Endothelial cell of umbilical vein (primary cell): ENCODE measurements around the gene NAP1L4. TPM values are rescaled to one million over a fixed set of nuclear protein-coding genes. Genes with fewer than 3 reads are reported as not detected.

Source experiments
- BruUV-seq: library from RNA; stranded (reverse); fragments of 400-500 nt; replicated peaks from 2 replicates; lab custom pipeline; 2021; lab: Mats Ljungman, UMichigan
- CTCF ChIA-PET: fragments of 300-600, 350-600 bp; sonication (Branson Sonifier 250); formaldehyde crosslinking; loops from one replicate; lab custom pipeline; 2021; ENCODE audit warnings: antibody characterized with exemption, inconsistent platforms; lab: Charles Lee
- POLR2A ChIA-PET: fragments of 300-600, 350-600 bp; sonication (Branson Sonifier 250); formaldehyde crosslinking; loops from one replicate; lab custom pipeline; 2021; ENCODE audit warnings: antibody characterized with exemption, inconsistent platforms; lab: Charles Lee
- DNase-seq: peaks from one replicate; pipeline ENCODE4 v3.0.0-alpha.2; 2011; ENCODE audit warnings: low read depth, low spot score
- FAIRE-seq: peaks from 2 replicates; lab custom pipeline; 2011; peaks lifted over from hg19 to GRCh38; lab: Jason Lieb, UNC
- H2AFZ ChIP-seq: 2 replicates; pipeline ENCODE4 v1.6.0; 2012; ENCODE audit warnings: low read depth, low read length, control low read depth, inconsistent platforms
- H3K27ac ChIP-seq: 2 replicates; pipeline ENCODE4 v1.5.1; 2011; ENCODE audit warnings: low read depth, mild to moderate bottlenecking, control low read depth, low read length, moderate library complexity; ENCODE audit not compliant: insufficient read depth
- H3K27me3 ChIP-seq, 2 experiments: 2 replicates each; pipeline versions ENCODE4 v1.6.0 to v1.6.1; 2011; ENCODE audit warnings: low read length in 2 of 2, mixed read lengths in 1 of 2; ENCODE audit not compliant: control insufficient read depth in 2 of 2, insufficient read depth in 2 of 2
- H3K36me3 ChIP-seq, 2 experiments: 2 replicates in 1 of 2; 3 replicates in 1 of 2; pipeline ENCODE4 v1.5.1; 2011; ENCODE audit warnings: low read length in 2 of 2, mild to moderate bottlenecking in 1 of 2, moderate library complexity in 1 of 2; ENCODE audit not compliant: control insufficient read depth in 2 of 2, insufficient read depth in 2 of 2; ENCODE audit errors: extremely low read depth in 1 of 2
- H3K4me1 ChIP-seq: 3 replicates; pipeline ENCODE4 v1.5.1; 2011; ENCODE audit warnings: mild to moderate bottlenecking, low read length; ENCODE audit not compliant: control insufficient read depth, insufficient read depth; ENCODE audit errors: extremely low read depth
- H3K4me2 ChIP-seq: 2 replicates; pipeline ENCODE4 v1.6.1; 2011; ENCODE audit warnings: low read length, control low read depth, mixed read lengths; ENCODE audit not compliant: insufficient read depth
- H3K4me3 ChIP-seq, 3 experiments: fragments of 200-600 bp in 1 of 3; sonication (generic), shearing (Covaris generic) in 1 of 3; replicated peaks in 1 of 3; 2 replicates each; pipeline ENCODE4 v1.5.1; 2011 to 2016; ENCODE audit warnings: control low read depth in 3 of 3, low read length in 3 of 3, mild to moderate bottlenecking in 2 of 3, inconsistent platforms in 1 of 3, low read depth in 1 of 3, moderate library complexity in 1 of 3; ENCODE audit not compliant: insufficient read depth in 1 of 3
- H3K79me2 ChIP-seq: 2 replicates; pipeline ENCODE4 v1.6.0; 2012; ENCODE audit warnings: low read length, inconsistent platforms; ENCODE audit not compliant: control insufficient read depth, insufficient read depth
- H3K9ac ChIP-seq: replicated peaks from 2 replicates; pipeline ENCODE3; 2011; ENCODE audit warnings: low read length, control low read depth; ENCODE audit not compliant: insufficient read depth; ENCODE audit errors: extremely low read depth
- H3K9me1 ChIP-seq: replicated peaks from 3 replicates; pipeline ENCODE4 v1.6.0; 2011; ENCODE audit warnings: mild to moderate bottlenecking, low read length; ENCODE audit not compliant: control insufficient read depth, insufficient read depth; ENCODE audit errors: extremely low read depth
- H3K9me3 ChIP-seq: replicated peaks from 2 replicates; pipeline ENCODE4 v1.5.1; 2012; ENCODE audit warnings: low read length, inconsistent platforms; ENCODE audit not compliant: control insufficient read depth, insufficient read depth
- H4K20me1 ChIP-seq: replicated peaks from 2 replicates; pipeline ENCODE3; 2011; ENCODE audit warnings: mild to moderate bottlenecking, low read length; ENCODE audit not compliant: control insufficient read depth, insufficient read depth; ENCODE audit errors: extremely low read depth
- CTCF ChIP-seq, 2 donors: IDR thresholded peaks; 1 replicate in 1 of 2; 2 replicates in 1 of 2; pipeline ENCODE4 v1.5.1; 2011; ENCODE audit warnings: low read length in 2 of 2, mild to moderate bottlenecking in 2 of 2, moderate library complexity in 2 of 2, control low read depth in 1 of 2, inconsistent platforms in 1 of 2, low read depth in 1 of 2; ENCODE audit not compliant: insufficient read depth in 1 of 2; ENCODE audit errors: extremely low read depth in 1 of 2
- EZH2 ChIP-seq: IDR thresholded peaks from 2 replicates; pipeline ENCODE4 v1.6.1; 2012; ENCODE audit warnings: borderline replicate concordance, low read depth, mild to moderate bottlenecking, moderate library complexity, low read length, inconsistent platforms; ENCODE audit not compliant: severe bottlenecking
- FOS ChIP-seq: IDR thresholded peaks from 2 replicates; pipeline ENCODE4 v1.6.1; 2011; ENCODE audit warnings: mild to moderate bottlenecking, low read length, moderate library complexity, borderline replicate concordance; ENCODE audit not compliant: insufficient read depth
- GATA2 ChIP-seq: IDR thresholded peaks from 2 replicates; pipeline ENCODE4 v1.7.0; 2011; ENCODE audit warnings: low read depth, mild to moderate bottlenecking, moderate library complexity, mixed read lengths, low read length; ENCODE audit not compliant: insufficient read length, insufficient read depth
- JUN ChIP-seq: IDR thresholded peaks from 2 replicates; pipeline ENCODE4 v1.6.1; 2011; ENCODE audit warnings: borderline replicate concordance, low read depth; ENCODE audit not compliant: insufficient read length, insufficient read depth
- MYC ChIP-seq: IDR thresholded peaks from one replicate; pipeline ENCODE4 v1.6.1; 2011; ENCODE audit warnings: mild to moderate bottlenecking, low read depth, low read length
- POLR2A ChIP-seq: IDR thresholded peaks from 2 replicates; pipeline ENCODE4 v1.6.1; 2012; ENCODE audit warnings: low read depth, mild to moderate bottlenecking, control low read depth, low read length
- POLR2AphosphoS5 ChIP-seq: IDR thresholded peaks from 2 replicates; pipeline ENCODE4 v1.6.1; 2012; ENCODE audit warnings: low read depth, mild to moderate bottlenecking, control low read depth, low read length, moderate library complexity; ENCODE audit not compliant: insufficient read depth
- dilution Hi-C: fragments of 300-500 bp; cut with MboI; formaldehyde crosslinking; loops from one replicate; pipeline ENCODE4 v1.15.0; 2019; ENCODE audit warnings: low sequenced_read_pairs; ENCODE audit not compliant: extremely low pct_ligation_motif_present
- intact Hi-C: fragments of 100-400 bp; cut with micrococcal nuclease; formaldehyde crosslinking; loops from one replicate; pipeline ENCODE4 v1.10.0; 2022
- polyA plus RNA-seq, 4 experiments: library from polyadenylated mRNA; depleted of rRNA in 3 of 4; stranded (reverse) in 3 of 4; unstranded in 1 of 4; fragments of >200 nt; gene quantifications; 2 replicates each; pipeline versions ENCODE4 v1.2.1 to v1.2.3, GENCODE V29; 2011 to 2012; ENCODE audit warnings: missing spikeins in 1 of 4
- total RNA-seq: library from RNA; stranded (reverse); gene quantifications from 2 replicates; pipeline ENCODE4 v1.2.3, GENCODE V29; 2021
- TF ChIP-seq, protein P1 (sequence below): IDR thresholded peaks from 2 replicates; pipeline ENCODE4 v1.6.1; 2011; ENCODE audit not compliant: insufficient read depth, insufficient read length

NAP1L4 gene
- total and polyA plus RNA-seq, 2 donors (not counting 3 experiments of a cell fraction or from before 2014, with no cell fraction given): 100.0 to 177 TPM

GRCh38 chr11:2964782-2965181 lies 27.3 kb downstream of the NAP1L4 start:
- FAIRE-seq (no peak), DNase-seq (no peak)
- Histone ChIP-seq H3K9ac (no peak overlapping the region), H3K4me3 (no peak overlapping the region), H4K20me1 (peaks cover 2% of the 10 kb centered on the region), H3K4me1 (no peaks in the 10 kb centered on the region), H3K36me3 (peaks cover 27 to 54% of the 10 kb centered on the region in 2 experiments), H3K9me3 (no peaks in the 10 kb centered on the region), H3K4me2 (no peak overlapping the region), H3K27me3 (no peaks in the 10 kb centered on the region), H3K79me2 (peaks cover 49% of the 10 kb centered on the region), H3K27ac (no peak overlapping the region), H3K9me1 (no peaks in the 10 kb centered on the region), H2AFZ (no peak overlapping the region)
- intact Hi-C loops (no loop called here), dilution Hi-C loops (no loop called here)
- no peak for TF ChIP-seq MYC
- TF ChIP-seq POLR2AphosphoS5: no peak
- no peak for TF ChIP-seq GATA2
- no TSS peak for BruUV-seq
- CTCF ChIA-PET: interaction anchor here (0.9 to 1.3 kb wide), 2 partner anchors 11 to 15 kb away, joined by 4 read pairs; no protein-coding TSS in a partner anchor
- POLR2A ChIA-PET: no interaction called here

- Histone ChIP-seq H4K20me1 (peaks cover 2% of the 10 kb centered on the region), H3K9me3 (no peaks in the 10 kb centered on the region), H2AFZ (no peak overlapping the region), H3K27me3 (no peaks in the 10 kb centered on the region), H3K36me3 (peaks cover 33 to 47% of the 10 kb centered on the region in 2 experiments), H3K4me3 (no peak overlapping the region), H3K4me1 (no peaks in the 10 kb centered on the region), H3K9ac (no peak overlapping the region), H3K79me2 (peaks cover 56% of the 10 kb centered on the region), H3K9me1 (no peaks in the 10 kb centered on the region), H3K4me2 (no peak overlapping the region), H3K27ac (no peak overlapping the region)
- intact Hi-C loops: no loop called here
- TF ChIP-seq POLR2A (no peak), GATA2 (no peak), EZH2 (no peak), CTCF (IDR thresholded peaks at IDR 0.05; ENCODE audit: extremely low read depth in 1 of 2, insufficient read depth in 1 of 2, low read depth in 1 of 2, low read length in 2 of 2) (no peak), MYC (no peak), FOS (no peak), POLR2AphosphoS5 (no peak), JUN (no peak)
- TF ChIP-seq, protein P1, sequence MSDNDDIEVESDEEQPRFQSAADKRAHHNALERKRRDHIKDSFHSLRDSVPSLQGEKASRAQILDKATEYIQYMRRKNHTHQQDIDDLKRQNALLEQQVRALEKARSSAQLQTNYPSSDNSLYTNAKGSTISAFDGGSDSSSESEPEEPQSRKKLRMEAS: no peak
- CTCF ChIA-PET: no interaction called here
- POLR2A ChIA-PET: no interaction called here
- FAIRE-seq: no peak
- no peak for DNase-seq
- no TSS peak for BruUV-seq
- dilution Hi-C loops: no loop called here
These were observed 28.4 kb downstream of the NAP1L4 start for GRCh38 chr11:2963761-2964160.
